ENCODE data around the gene CDRT4.

DNA sequence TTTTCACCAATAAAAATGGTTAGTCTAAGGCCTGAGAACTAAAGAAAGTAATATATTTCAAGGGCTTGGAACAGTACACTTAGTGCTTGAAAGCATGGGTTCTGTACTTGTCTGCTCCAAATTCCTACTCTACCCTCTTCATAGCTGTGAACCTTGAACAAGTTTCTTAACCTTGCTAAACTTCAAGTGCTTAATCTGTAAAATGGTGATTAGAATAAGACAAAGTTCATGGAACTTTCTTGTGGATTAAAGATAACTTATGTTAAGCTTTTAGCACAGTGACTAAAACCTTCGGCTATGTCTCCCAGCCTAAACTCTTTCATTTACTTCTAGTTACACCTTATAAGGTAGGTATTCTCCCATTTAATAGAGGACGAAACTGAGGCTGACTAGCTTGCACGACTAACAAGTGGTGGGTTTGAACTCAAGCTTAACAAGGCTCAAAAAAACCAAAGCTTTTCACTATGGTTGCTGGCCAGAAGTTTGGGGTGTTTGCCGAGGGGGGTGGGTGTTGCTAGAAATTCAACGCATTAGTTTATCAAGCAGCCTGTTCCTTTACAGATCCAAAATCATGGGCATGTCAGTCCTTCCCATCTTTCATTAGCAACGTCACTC lies 28.8 kb downstream of the CDRT4 start:
- TF ChIP-seq, protein P1, sequence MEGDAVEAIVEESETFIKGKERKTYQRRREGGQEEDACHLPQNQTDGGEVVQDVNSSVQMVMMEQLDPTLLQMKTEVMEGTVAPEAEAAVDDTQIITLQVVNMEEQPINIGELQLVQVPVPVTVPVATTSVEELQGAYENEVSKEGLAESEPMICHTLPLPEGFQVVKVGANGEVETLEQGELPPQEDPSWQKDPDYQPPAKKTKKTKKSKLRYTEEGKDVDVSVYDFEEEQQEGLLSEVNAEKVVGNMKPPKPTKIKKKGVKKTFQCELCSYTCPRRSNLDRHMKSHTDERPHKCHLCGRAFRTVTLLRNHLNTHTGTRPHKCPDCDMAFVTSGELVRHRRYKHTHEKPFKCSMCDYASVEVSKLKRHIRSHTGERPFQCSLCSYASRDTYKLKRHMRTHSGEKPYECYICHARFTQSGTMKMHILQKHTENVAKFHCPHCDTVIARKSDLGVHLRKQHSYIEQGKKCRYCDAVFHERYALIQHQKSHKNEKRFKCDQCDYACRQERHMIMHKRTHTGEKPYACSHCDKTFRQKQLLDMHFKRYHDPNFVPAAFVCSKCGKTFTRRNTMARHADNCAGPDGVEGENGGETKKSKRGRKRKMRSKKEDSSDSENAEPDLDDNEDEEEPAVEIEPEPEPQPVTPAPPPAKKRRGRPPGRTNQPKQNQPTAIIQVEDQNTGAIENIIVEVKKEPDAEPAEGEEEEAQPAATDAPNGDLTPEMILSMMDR (IDR thresholded peaks at IDR 0.05): no peak
- TF ChIP-seq POLR2A (IDR thresholded peaks at IDR 0.05): no peak
